Fibroblast of upper back skin (primary cell): ENCODE results near the gene OR56B1.
A peak's percentile ranks its signal among the peaks of the same experiment; 100 is the strongest.
"Not testable (repeated sequence)": the region's sequence is repeated elsewhere in the genome, so short reads cannot be mapped to it uniquely, and the experiment has no call there.

Experiments
- DNase-seq: peaks from one replicate; pipeline ENCODE4 v3.0.0-alpha.2; 2013

The OR56B1 gene, protein sequence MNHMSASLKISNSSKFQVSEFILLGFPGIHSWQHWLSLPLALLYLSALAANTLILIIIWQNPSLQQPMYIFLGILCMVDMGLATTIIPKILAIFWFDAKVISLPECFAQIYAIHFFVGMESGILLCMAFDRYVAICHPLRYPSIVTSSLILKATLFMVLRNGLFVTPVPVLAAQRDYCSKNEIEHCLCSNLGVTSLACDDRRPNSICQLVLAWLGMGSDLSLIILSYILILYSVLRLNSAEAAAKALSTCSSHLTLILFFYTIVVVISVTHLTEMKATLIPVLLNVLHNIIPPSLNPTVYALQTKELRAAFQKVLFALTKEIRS

GRCh38 chr11:5736396-5736795 lies at the start of gene OR56B1:
Gene OR56B1, plus strand, starts transcription at chr11:5736448. Its CDS starts 69 bp downstream, at chr11:5736517.
- peak; percentile 6 for DNase-seq

DNA sequence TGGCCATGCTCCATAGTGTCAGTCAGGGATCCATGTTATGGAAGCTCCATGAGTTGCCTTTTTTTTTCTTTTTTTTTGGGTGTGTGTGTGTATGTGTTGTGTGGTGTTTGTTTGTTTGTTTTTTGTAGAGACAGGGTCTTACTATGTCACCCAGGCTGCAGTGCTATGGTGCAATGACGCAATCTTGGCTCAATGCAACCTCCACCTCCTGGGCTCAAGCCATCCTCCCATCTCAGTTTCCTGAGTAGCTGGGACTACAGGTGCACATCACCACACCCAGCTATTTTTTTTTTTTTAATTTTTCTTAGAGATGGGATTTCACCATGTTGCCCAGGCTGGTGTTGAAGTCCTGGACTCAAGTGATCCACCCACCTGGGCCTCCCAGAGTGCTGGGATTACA lies 47.8 kb upstream of the OR56B1 start:
- DNase-seq, result no peak

- DNase-seq, result peak; percentile 74
Observed at GRCh38 chr11:5689551-5689983, 46.7 kb upstream of the OR56B1 start, which contains the start of gene TRIM22. Gene TRIM22, plus strand, starts transcription at chr11:5689790. Its CDS starts 6,443 bp downstream, at chr11:5696233.

GRCh38 chr11:5690216-5690615 lies 46.0 kb upstream of the OR56B1 start:
- no peak for DNase-seq

DNA sequence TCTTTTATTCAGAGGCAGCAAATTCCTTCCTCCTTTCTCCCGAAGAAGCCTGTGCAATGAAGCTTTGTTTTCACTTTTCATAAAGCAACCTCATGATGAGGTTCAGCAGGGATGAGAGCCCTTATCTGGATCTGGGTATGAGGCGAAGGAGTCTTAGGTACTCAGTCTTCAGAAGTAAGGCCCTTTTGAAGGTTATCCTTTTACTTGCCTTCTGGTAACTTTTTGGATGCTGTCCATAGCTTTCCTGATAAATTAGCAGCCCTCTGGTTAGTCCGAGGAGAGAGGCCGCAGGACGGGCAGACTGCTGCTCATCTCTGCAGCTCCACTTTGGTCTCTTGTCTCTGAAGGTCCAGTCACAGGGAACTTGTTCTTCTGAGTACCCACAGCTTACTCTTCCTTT lies 45.5 kb upstream of the OR56B1 start:
- DNase-seq, result peak; percentile 4

GRCh38 chr11:5691238-5691963 lies 44.8 kb upstream of the OR56B1 start:
- DNase-seq, result not testable (repeated sequence)

DNA sequence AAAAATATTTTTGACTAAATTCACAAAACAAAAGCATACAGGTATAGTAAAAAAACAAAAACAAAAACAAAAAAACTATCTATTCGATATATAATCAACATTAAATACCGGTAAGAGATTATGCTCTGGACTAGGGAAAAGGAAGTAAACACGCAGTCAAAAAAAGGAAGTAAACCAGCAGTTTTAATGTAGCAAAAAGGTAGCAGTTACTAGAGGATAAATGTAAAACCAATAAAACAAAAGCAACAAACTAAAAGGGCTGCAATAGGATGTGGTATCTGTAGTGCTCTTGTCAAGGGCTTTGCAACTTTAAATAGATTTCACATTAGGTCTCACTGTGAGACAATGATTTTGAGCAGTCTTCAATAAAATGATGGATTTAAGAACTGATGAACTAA lies 44.3 kb upstream of the OR56B1 start:
- no peak for DNase-seq

GRCh38 chr11:5694642-5695041 lies 41.6 kb upstream of the OR56B1 start:
- DNase-seq, result no peak

DNA sequence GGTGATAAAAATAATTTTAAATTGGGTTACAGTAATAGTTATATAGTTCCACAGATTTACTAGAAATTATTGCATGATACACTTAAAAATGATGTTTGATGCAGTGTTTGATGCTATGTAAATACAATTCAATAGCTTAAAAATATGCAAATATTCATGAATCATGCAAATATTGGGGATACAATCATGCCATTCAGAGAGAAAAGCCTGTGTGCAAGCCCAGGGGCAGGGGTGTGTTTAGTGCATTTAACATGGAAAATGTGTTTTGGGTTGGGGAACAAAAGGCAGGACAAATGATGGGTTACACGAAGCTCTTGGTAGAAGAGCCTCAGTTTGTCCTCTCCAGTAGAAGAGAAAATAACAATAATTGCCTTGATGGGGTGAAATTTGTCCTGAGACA lies 40.7 kb upstream of the OR56B1 start:
- DNase-seq, result no peak

DNA sequence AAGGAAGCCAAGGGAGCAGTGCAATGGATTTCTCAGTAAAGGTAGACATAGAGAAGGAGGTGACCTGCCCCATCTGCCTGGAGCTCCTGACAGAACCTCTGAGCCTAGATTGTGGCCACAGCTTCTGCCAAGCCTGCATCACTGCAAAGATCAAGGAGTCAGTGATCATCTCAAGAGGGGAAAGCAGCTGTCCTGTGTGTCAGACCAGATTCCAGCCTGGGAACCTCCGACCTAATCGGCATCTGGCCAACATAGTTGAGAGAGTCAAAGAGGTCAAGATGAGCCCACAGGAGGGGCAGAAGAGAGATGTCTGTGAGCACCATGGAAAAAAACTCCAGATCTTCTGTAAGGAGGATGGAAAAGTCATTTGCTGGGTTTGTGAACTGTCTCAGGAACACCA lies 40.0 kb upstream of the OR56B1 start:
- DNase-seq, result peak; percentile 11

GRCh38 chr11:5698281-5698680 lies 38.0 kb upstream of the OR56B1 start:
- DNase-seq, result no peak

- no peak for DNase-seq
Observed at GRCh38 chr11:5700421-5701054, 35.7 kb upstream of the OR56B1 start.

DNA sequence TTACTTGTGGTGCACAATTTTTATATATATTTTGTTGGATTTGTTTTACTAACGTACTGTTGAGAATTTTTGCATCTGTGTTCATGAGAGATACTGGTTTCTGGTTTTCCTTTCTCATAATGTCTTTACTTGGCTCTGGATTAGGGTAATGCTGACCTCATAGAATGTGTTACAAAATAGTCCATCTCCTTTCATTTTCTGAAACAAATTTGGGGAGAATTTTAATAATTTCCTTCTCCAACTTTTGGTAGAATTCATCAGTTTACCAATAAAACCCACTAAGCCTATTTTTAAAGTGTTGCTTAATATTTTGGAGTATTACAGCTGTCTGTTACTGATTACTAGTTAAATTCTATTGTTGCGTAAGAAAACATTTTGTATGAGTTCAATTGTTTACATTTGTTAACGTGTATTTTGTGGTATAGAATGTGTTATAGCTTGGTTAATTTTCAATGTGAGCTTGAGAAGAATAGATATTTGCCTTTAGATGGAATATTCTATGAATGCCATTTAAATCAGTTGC lies 35.1 kb upstream of the OR56B1 start:
- no peak for DNase-seq

- DNase-seq, result no peak
Observed at GRCh38 chr11:5703741-5704536, 32.3 kb upstream of the OR56B1 start.

DNA sequence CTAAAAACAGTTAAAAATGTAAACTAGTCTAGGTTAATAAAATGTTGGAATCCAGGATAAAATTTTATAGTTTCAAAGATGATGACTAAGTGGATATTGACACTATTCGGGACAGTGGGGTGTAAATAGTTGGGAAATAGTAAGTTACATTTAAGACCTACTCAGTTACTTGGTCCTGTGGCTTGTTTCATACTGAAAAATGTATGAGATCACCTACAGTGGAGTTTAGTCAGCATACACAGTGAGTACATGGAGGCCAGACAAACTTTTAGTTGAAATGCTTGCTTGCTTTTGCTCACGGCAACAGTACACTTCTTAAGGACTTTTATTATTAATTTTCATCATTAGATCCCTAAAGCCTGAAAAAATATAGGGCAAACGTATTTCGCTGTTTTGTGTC lies 30.6 kb upstream of the OR56B1 start:
- peak; percentile 18 for DNase-seq

DNA sequence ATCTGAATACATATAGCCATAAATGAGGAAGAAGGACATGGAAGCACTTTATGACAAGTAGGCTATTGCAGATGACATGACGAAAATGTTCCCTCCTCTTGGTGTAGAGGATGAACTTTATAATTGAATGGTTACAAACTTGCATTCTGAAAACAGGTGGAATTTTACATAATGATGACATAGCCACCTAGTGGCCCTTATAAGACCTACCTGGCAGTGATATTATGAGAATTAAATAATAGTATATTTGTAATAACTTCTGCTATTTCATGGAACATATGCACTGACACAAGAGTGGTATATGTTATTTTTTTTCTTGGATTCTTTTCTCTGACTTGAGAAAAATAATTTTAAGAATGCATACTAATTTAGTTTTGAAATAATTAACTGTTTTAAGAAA lies 23.7 kb upstream of the OR56B1 start:
- DNase-seq, result no peak

GRCh38 chr11:5713695-5714094 lies 22.6 kb upstream of the OR56B1 start:
- DNase-seq, result no peak

GRCh38 chr11:5716518-5716917 lies 19.7 kb upstream of the OR56B1 start:
- DNase-seq, result not testable (repeated sequence)

GRCh38 chr11:5719703-5720495 lies 16.3 kb upstream of the OR56B1 start:
- DNase-seq, result peak; percentile 32

DNA sequence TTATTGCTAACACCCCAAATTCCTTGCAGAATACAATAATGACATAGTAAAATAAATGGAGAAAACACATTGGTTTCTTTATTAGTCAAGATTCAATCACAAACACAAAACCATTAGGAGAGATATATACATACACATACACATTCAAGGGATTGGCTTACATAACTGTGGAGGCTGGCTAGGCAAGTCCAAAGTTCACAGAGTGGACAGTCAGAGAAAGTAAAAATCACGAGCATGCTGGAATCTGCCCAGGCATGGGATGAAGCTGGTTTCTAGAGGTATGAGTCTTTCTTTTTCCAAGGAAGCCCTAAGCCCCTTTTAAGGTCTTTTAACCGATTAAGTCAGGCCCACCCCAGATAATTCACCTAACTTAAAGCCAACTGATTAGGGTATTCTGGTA lies 13.6 kb upstream of the OR56B1 start:
- no peak for DNase-seq

DNA sequence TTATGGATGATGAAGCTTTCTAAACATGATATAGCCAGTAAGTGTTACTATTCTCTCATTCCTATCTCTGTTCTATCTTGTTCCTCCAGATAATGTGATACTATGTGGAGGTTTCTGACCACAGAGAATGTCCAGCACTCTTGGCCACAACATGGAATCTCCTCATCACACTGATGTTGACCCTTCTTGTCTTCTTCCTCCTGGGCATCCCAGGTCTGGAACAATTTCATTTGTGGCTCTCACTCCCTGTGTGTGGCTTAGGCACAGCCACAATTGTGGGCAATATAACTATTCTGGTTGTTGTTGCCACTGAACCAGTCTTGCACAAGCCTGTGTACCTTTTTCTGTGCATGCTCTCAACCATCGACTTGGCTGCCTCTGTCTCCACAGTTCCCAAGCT lies 9.9 kb upstream of the OR56B1 start:
- DNase-seq, result no peak

DNA sequence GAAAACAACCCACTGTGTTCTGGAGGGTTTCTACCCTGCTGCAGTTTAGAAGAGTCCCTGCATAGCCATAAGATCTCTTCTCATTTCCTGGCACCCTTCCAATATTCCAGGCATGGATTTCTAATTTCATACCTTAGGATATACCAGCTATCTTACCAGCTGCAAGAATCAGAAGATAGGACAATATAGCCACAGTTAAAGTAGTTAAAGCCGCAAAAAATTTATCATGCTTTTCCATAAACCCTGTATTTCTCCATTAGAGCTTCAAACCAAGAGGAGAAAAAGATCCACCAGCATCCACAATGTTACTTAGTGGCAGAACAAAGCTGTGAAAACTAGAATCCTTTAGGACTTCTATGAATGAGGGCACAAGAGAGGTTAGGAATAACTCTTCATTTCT lies 8.6 kb upstream of the OR56B1 start:
- DNase-seq, result no peak
